BLaER1 (cell line): ENCODE data around the gene TMEM201.

Experiments
- H3K27ac ChIP-seq: shearing (Covaris generic); formaldehyde crosslinking; 2 replicates; pipeline ENCODE4 v1.8.1; 2022
- H3K27me3 ChIP-seq: shearing (Covaris generic); formaldehyde crosslinking; 2 replicates; pipeline ENCODE4 v1.8.1; 2022
- H3K36me3 ChIP-seq: shearing (Covaris generic); formaldehyde crosslinking; 2 replicates; pipeline ENCODE4 v1.8.1; 2022
- H3K4me1 ChIP-seq: shearing (Covaris generic); formaldehyde crosslinking; 2 replicates; pipeline ENCODE4 v1.8.1; 2022
- H3K4me2 ChIP-seq: shearing (Covaris generic); formaldehyde crosslinking; 2 replicates; pipeline ENCODE4 v1.8.1; 2022
- H3K4me3 ChIP-seq: shearing (Covaris generic); formaldehyde crosslinking; 2 replicates; pipeline ENCODE4 v1.8.1; 2022
- H3K9ac ChIP-seq: shearing (Covaris generic); formaldehyde crosslinking; 2 replicates; pipeline ENCODE4 v1.8.1; 2022
- H3K9me3 ChIP-seq: shearing (Covaris generic); formaldehyde crosslinking; 2 replicates; pipeline ENCODE4 v1.8.1; 2022
- H4K20me1 ChIP-seq: shearing (Covaris generic); formaldehyde crosslinking; 2 replicates; pipeline ENCODE4 v1.8.1; 2022
- Cebpa-rat ChIP-seq: shearing (Covaris generic); IDR thresholded peaks from 2 replicates; pipeline ENCODE4 v1.8.1; 2022

Gene TMEM201

GRCh38 chr1:9598316-9598700 is 9.6 kb downstream of the TMEM201 start:
- Histone ChIP-seq H3K27me3 (no peaks in the 10 kb centered on the region), H3K27ac (no peak overlapping the region), H3K4me3 (no peak overlapping the region), H3K9me3 (no peaks in the 10 kb centered on the region), H3K36me3 (peaks cover 89% of the 10 kb centered on the region), H4K20me1 (peaks cover 97% of the 10 kb centered on the region), H3K4me1 (peaks cover 71% of the 10 kb centered on the region), H3K9ac (no peak overlapping the region), H3K4me2 (no peak overlapping the region)
- TF ChIP-seq Cebpa-rat, result no peak

DNA sequence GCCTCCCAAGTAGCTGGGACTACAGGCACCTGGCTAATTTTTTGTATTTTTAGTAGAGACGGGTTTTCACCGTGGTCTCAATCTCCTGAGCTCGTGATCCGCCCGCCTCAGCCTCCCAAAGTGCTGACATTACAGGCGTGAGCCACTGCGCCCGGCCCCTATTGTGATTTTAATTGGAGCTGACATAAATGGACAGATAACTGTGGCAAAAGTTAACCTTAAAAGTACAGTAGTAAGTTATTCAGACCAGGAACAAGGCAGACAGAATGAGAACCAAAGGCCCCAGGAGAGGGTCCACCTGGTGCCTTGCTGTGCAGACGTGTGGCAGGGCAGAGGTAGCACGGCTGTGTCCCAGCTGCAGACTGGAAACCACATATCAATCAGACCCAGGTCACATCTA is 11.0 kb downstream of the TMEM201 start:
- no peak for TF ChIP-seq Cebpa-rat
- Histone ChIP-seq H3K36me3 (peaks cover 98% of the 10 kb centered on the region), H3K9ac (no peak overlapping the region), H3K27me3 (no peaks in the 10 kb centered on the region), H3K4me1 (peaks cover 56% of the 10 kb centered on the region), H3K4me3 (no peak overlapping the region), H4K20me1 (peaks cover 97% of the 10 kb centered on the region), H3K4me2 (peak overlapping the region; percentile 42), H3K9me3 (no peaks in the 10 kb centered on the region), H3K27ac (peak overlapping the region; percentile 41; the same call in 1 of the 2 replicates)

DNA sequence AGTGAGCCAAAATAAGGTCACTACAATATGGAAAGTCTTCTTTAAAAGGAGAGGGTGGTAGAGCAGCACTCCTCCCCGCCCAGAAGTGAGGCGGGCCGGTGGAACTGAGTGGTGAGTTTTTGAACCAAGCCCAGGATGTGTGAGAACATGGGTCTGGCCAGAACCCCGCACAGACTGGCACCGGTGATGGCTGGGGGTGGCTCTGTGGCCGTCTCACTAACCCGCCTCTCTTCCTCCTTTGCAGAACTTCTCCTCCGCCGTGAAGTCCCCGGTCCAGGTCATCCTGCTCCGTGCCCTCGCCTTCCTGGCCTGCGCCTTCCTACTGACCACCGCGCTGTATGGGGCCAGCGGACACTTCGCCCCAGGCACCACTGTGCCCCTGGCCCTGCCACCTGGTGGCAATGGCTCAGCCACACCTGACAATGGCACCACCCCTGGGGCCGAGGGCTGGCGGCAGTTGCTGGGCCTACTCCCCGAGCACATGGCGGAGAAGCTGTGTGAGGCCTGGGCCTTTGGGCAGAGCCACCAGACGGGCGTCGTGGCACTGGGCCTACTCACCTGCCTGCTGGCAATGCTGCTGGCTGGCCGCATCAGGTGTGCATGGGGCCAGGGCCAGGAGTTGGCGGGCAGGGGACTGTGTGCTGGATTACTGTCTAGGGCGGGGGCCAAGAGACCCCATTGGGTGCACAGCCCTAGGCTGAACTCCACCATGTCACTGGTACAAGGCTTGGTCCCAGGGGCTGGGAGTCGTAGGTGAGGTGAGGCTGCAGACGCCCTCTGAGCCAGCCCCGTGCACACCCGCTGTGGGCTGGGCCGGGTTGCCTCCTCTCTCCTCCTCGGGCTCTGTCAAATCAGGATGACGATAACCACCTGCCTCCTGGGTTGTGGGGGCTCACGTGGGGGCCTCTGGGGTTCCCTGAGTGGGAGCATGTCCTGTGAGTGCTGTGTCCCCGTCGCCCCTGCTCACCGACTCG is 12.4 kb downstream of the TMEM201 start:
- Histone ChIP-seq H3K4me3 (no peak overlapping the region), H3K4me2 (no peak overlapping the region), H3K27me3 (no peaks in the 10 kb centered on the region), H3K27ac (no peak overlapping the region), H4K20me1 (peaks cover 97% of the 10 kb centered on the region), H3K4me1 (peaks cover 42% of the 10 kb centered on the region), H3K9ac (0 out of 2 replicates have a peak overlapping the region, but pooled peaks have one; percentile 6), H3K36me3 (peaks cover 100% of the 10 kb centered on the region), H3K9me3 (no peaks in the 10 kb centered on the region)
- TF ChIP-seq Cebpa-rat, result no peak

DNA sequence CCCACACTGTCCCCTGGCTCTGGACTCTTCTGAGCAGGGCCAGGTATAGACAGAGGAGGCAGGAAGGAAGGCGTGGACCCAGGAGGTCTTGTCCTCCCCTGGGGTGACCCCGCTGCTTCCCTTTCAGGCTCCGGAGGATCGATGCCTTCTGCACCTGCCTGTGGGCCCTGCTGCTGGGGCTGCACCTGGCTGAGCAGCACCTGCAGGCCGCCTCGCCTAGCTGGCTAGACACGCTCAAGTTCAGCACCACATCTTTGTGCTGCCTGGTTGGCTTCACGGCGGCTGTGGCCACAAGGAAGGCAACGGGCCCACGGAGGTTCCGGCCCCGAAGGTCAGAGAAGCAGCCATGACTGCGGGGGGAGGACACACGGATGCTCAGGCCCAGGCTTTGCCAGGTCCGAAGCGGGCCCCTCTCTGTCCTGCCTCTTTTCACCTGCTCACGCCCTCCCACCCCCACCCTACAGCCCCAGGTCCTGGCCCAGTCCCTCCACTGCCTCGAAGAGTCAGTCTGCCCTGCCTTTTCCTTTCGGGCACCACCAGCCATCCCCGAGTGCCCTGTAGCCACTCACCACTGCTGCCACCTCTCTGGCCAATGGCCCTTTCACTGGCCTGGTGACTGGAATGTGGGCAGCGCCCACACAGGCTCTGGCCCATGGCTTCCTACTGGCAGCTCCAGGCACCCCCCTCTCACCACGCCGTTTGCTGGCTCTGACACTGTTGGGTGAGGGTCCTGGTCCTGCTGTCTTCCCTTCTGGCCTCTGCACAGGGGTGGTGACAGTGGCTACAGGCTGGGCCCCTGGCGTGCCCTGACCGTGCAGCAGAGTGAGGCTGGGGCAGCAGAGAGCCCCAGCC is 13.5 kb downstream of the TMEM201 start:
- H3K4me3 ChIP-seq, result no peak overlapping the region
- no peak for TF ChIP-seq Cebpa-rat
- peaks cover 97% of the 10 kb centered on the region for H4K20me1 ChIP-seq
- no peaks in the 10 kb centered on the region for H3K9me3 ChIP-seq
- H3K27ac ChIP-seq, result no peak overlapping the region
- peaks cover 32% of the 10 kb centered on the region for H3K4me1 ChIP-seq
- no peak overlapping the region for H3K4me2 ChIP-seq
- H3K27me3 ChIP-seq, result no peaks in the 10 kb centered on the region
- H3K36me3 ChIP-seq, result peaks cover 100% of the 10 kb centered on the region
- H3K9ac ChIP-seq, result 0 out of 2 replicates have a peak overlapping the region, but pooled peaks have one; percentile 6

GRCh38 chr1:9602794-9603167 is 14.1 kb downstream of the TMEM201 start:
- Histone ChIP-seq H4K20me1 (peaks cover 97% of the 10 kb centered on the region), H3K4me1 (peaks cover 26% of the 10 kb centered on the region), H3K27me3 (no peaks in the 10 kb centered on the region), H3K27ac (no peak overlapping the region), H3K4me3 (no peak overlapping the region), H3K9me3 (no peaks in the 10 kb centered on the region), H3K9ac (no peak overlapping the region), H3K36me3 (peaks cover 100% of the 10 kb centered on the region), H3K4me2 (no peak overlapping the region)
- TF ChIP-seq Cebpa-rat, result no peak

DNA sequence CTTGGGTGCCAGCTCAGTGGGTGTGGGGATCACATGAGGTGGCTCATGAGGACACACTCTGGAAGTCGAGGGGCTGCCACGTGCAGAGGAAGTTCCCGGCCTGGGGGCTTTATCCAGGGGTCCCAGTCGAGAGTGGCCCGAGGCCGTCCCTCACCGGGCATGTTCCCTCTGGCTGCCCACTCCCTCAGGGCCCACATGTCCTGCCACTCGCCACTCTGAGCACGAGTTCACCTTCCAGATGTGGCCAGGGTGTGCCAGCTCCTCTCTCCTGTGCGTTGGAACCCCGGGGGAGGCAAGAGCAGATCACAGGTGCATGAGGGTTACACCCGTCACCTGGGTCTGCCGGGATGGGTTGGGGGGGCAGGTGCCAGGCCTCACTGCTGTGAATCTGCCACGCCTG is 14.6 kb downstream of the TMEM201 start:
- H3K27ac ChIP-seq, result no peak overlapping the region
- peaks cover 100% of the 10 kb centered on the region for H3K36me3 ChIP-seq
- no peak overlapping the region for H3K9ac ChIP-seq
- no peak overlapping the region for H3K4me2 ChIP-seq
- H3K9me3 ChIP-seq, result no peaks in the 10 kb centered on the region
- H4K20me1 ChIP-seq, result peaks cover 97% of the 10 kb centered on the region
- no peaks in the 10 kb centered on the region for H3K27me3 ChIP-seq
- TF ChIP-seq Cebpa-rat, result no peak
- peaks cover 26% of the 10 kb centered on the region for H3K4me1 ChIP-seq
- no peak overlapping the region for H3K4me3 ChIP-seq

GRCh38 chr1:9603766-9604753 is 15.3 kb downstream of the TMEM201 start:
- H4K20me1 ChIP-seq, result peaks cover 97% of the 10 kb centered on the region
- H3K9me3 ChIP-seq, result no peaks in the 10 kb centered on the region
- H3K9ac ChIP-seq, result no peak overlapping the region
- no peak overlapping the region for H3K4me2 ChIP-seq
- no peak for TF ChIP-seq Cebpa-rat
- H3K27ac ChIP-seq, result no peak overlapping the region
- peaks cover 22% of the 10 kb centered on the region for H3K4me1 ChIP-seq
- no peak overlapping the region for H3K4me3 ChIP-seq
- H3K27me3 ChIP-seq, result no peaks in the 10 kb centered on the region
- H3K36me3 ChIP-seq, result peaks cover 100% of the 10 kb centered on the region

DNA sequence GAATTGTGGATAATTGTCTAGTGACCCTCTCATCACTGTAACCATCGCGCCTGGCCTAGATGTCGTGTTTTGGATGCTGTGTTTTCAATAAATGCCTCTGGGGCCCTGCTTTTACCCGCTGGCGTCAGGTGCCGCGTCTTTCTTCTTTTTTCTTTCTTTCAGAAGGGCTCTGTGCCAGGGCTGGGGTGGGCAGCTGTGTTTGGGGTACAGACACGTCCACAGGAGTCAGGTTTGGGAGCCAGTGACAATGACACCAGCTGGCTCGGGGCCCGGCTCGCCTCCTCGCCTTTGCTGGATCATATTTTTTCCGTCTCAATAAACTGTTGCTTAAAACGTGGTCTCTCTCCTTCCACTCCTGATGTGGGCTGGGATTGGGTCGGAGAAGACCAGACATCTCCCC is 16.1 kb downstream of the TMEM201 start:
- Histone ChIP-seq H3K9ac (no peak overlapping the region), H3K27ac (no peak overlapping the region; the same call in 1 of the 2 replicates), H3K4me2 (no peak overlapping the region), H3K27me3 (no peaks in the 10 kb centered on the region), H3K4me1 (peaks cover 14% of the 10 kb centered on the region), H3K4me3 (no peak overlapping the region), H4K20me1 (peaks cover 97% of the 10 kb centered on the region), H3K36me3 (peaks cover 100% of the 10 kb centered on the region), H3K9me3 (no peaks in the 10 kb centered on the region)
- TF ChIP-seq Cebpa-rat, result no peak

- Histone ChIP-seq H3K4me1 (0 out of 2 replicates have a peak, but pooled peaks cover 7% of the 10 kb centered on the region), H3K4me3 (no peak overlapping the region), H3K9ac (no peak overlapping the region), H3K9me3 (no peaks in the 10 kb centered on the region), H3K4me2 (no peak overlapping the region), H3K36me3 (peaks cover 100% of the 10 kb centered on the region), H3K27me3 (no peaks in the 10 kb centered on the region), H4K20me1 (peaks cover 97% of the 10 kb centered on the region), H3K27ac (no peak overlapping the region)
- TF ChIP-seq Cebpa-rat, result no peak
Measured at GRCh38 chr1:9605946-9606455, 17.3 kb downstream of the TMEM201 start.
